ENCODE data around the gene FBXL20. TPM values are rescaled to one million over a fixed set of nuclear protein-coding genes. Genes with fewer than 3 reads are reported as not detected.
A peak's percentile ranks its signal among the peaks of the same experiment; 100 is the strongest.

Gene FBXL20
- polyA plus RNA-seq, 1 donor (not counting 4 experiments of a cell fraction or from before 2014, with no cell fraction given) = 4.9 TPM

- no peaks in the 10 kb centered on the region for H3K36me3 ChIP-seq (ENCODE audit: control insufficient read depth in 2 of 2, extremely low read depth in 1 of 2, insufficient read depth in 2 of 2, low read length in 2 of 2)
- FAIRE-seq = no peak
- dilution Hi-C loops (cut with MboI; ENCODE audit: extremely low pct_ligation_motif_present, low sequenced_read_pairs) = no loop called here
- H4K20me1 ChIP-seq (ENCODE audit: control insufficient read depth, extremely low read depth, insufficient read depth, low read length) = no peaks in the 10 kb centered on the region
- no peaks in the 10 kb centered on the region for H3K4me1 ChIP-seq (ENCODE audit: control insufficient read depth, extremely low read depth, insufficient read depth, low read length)
- no peaks in the 10 kb centered on the region for H3K79me2 ChIP-seq (ENCODE audit: control insufficient read depth, insufficient read depth, low read length)
- H2AFZ ChIP-seq (ENCODE audit: control insufficient read depth, low read length) = no peak overlapping the region
- no peak for DNase-seq (ENCODE audit: low read depth, low spot score)
- no peaks in the 10 kb centered on the region for H3K9me3 ChIP-seq (ENCODE audit: control insufficient read depth, low read depth, low read length)
- no peaks in the 10 kb centered on the region for H3K9me1 ChIP-seq (ENCODE audit: control insufficient read depth, extremely low read depth, insufficient read depth, low read length)
- peak; percentile 81 for TF ChIP-seq EZH2 (IDR thresholded peaks at IDR 0.05; ENCODE audit: low read length)
- no peak for TF ChIP-seq CTCF (optimal IDR thresholded peaks at IDR 0.05 in 1 of 3, IDR thresholded peaks at IDR 0.05 in 1 of 3, conservative IDR thresholded peaks at IDR 0.05 in 1 of 3; ENCODE audit: extremely low read depth in 1 of 3, insufficient read depth in 2 of 3, low read length in 3 of 3)
- H3K27me3 ChIP-seq (ENCODE audit: control insufficient read depth, extremely low read depth, insufficient read depth, low read length) = peaks cover 74% of the 10 kb centered on the region
- H3K27ac ChIP-seq (ENCODE audit: control insufficient read depth, insufficient read depth, low read length) = no peak overlapping the region
- no peak overlapping the region for H3K4me2 ChIP-seq (ENCODE audit: control insufficient read depth, extremely low read depth, insufficient read depth, low read depth, low read length)
- H3K9ac ChIP-seq (ENCODE audit: control insufficient read depth, extremely low read depth, insufficient read depth, low read length) = no peak overlapping the region
- H3K4me3 ChIP-seq (ENCODE audit: control insufficient read depth in 2 of 3, extremely low read depth in 1 of 3, insufficient read depth in 2 of 3, low read depth in 1 of 3, low read length in 3 of 3) = no peak overlapping the region
Measured at GRCh38 chr17:39223907-39224777, 177.3 kb downstream of the FBXL20 start.

GRCh38 chr17:39222866-39223834 lies 178.3 kb downstream of the FBXL20 start:
- Histone ChIP-seq H2AFZ (ENCODE audit: control insufficient read depth, low read length) (no peak overlapping the region), H3K9me3 (ENCODE audit: control insufficient read depth, low read depth, low read length) (no peaks in the 10 kb centered on the region), H3K27ac (ENCODE audit: control insufficient read depth, insufficient read depth, low read length) (no peak overlapping the region), H3K4me2 (ENCODE audit: control insufficient read depth, extremely low read depth, insufficient read depth, low read depth, low read length) (no peak overlapping the region), H3K4me1 (ENCODE audit: control insufficient read depth, extremely low read depth, insufficient read depth, low read length) (no peaks in the 10 kb centered on the region), H3K9ac (ENCODE audit: control insufficient read depth, extremely low read depth, insufficient read depth, low read length) (no peak overlapping the region), H3K4me3 (ENCODE audit: control insufficient read depth in 2 of 3, extremely low read depth in 1 of 3, insufficient read depth in 2 of 3, low read depth in 1 of 3, low read length in 3 of 3) (no peak overlapping the region), H4K20me1 (ENCODE audit: control insufficient read depth, extremely low read depth, insufficient read depth, low read length) (no peaks in the 10 kb centered on the region), H3K79me2 (ENCODE audit: control insufficient read depth, insufficient read depth, low read length) (no peaks in the 10 kb centered on the region), H3K9me1 (ENCODE audit: control insufficient read depth, extremely low read depth, insufficient read depth, low read length) (no peaks in the 10 kb centered on the region), H3K27me3 (ENCODE audit: control insufficient read depth, extremely low read depth, insufficient read depth, low read length) (peaks cover 76% of the 10 kb centered on the region), H3K36me3 (ENCODE audit: control insufficient read depth in 2 of 2, extremely low read depth in 1 of 2, insufficient read depth in 2 of 2, low read length in 2 of 2) (no peaks in the 10 kb centered on the region)
- no peak for TF ChIP-seq EZH2 (IDR thresholded peaks at IDR 0.05; ENCODE audit: low read length)
- TF ChIP-seq CTCF (optimal IDR thresholded peaks at IDR 0.05 in 1 of 3, IDR thresholded peaks at IDR 0.05 in 1 of 3, conservative IDR thresholded peaks at IDR 0.05 in 1 of 3; ENCODE audit: extremely low read depth in 1 of 3, insufficient read depth in 2 of 3, low read length in 3 of 3) = no peak
- DNase-seq (ENCODE audit: low read depth, low spot score) = no peak
- no peak for FAIRE-seq
- dilution Hi-C loops (cut with MboI; ENCODE audit: extremely low pct_ligation_motif_present, low sequenced_read_pairs) = no loop called here
